Activated CD4-positive, alpha-beta memory T cell treated with anti-CD3 and anti-CD28 coated beads, Interleukin-2, amount 10 ng/mL, durations not matched to agents 7 days and 5 days (primary cell): ENCODE results near the gene MARCHF10. TPM values are rescaled to one million over a fixed set of nuclear protein-coding genes. Genes with fewer than 3 reads are reported as not detected.

Experiments
- CTCF ChIA-PET: fragments of 350-600 bp; sonication (Branson Sonifier 250); formaldehyde crosslinking; loops from one replicate; lab custom pipeline; 2021; ENCODE audit warnings: antibody characterized with exemption, inconsistent platforms; lab: Charles Lee
- POLR2A ChIA-PET: fragments of 350-600 bp; sonication (Branson Sonifier 250); formaldehyde crosslinking; loops from one replicate; lab custom pipeline; 2021; ENCODE audit warnings: antibody characterized with exemption; lab: Charles Lee
- DNase-seq: peaks from one replicate; pipeline ENCODE4 v3.0.0-alpha.2; 2020
- H3K27ac Mint-ChIP-seq: one replicate; pipeline ENCODE4 v1.8.0; 2021; ENCODE audit warnings: mild to moderate bottlenecking, mixed read lengths
- H3K27me3 Mint-ChIP-seq: one replicate; pipeline ENCODE4 v1.8.0; 2021; ENCODE audit warnings: mixed read lengths
- H3K36me3 Mint-ChIP-seq: one replicate; pipeline ENCODE4 v1.8.0; 2021; ENCODE audit warnings: low read depth, mixed read lengths
- H3K4me1 Mint-ChIP-seq: one replicate; pipeline ENCODE4 v1.8.0; 2021; ENCODE audit warnings: mixed read lengths
- H3K4me3 Mint-ChIP-seq: one replicate; pipeline ENCODE4 v1.8.0; 2021; ENCODE audit warnings: mild to moderate bottlenecking, mixed read lengths
- H3K9me3 Mint-ChIP-seq: one replicate; pipeline ENCODE4 v1.8.0; 2021; ENCODE audit warnings: mixed read lengths
- total RNA-seq, 2 experiments: library from RNA; stranded (reverse); gene quantifications; one replicate each; pipeline ENCODE4 v1.2.3, GENCODE V29; 2021

The MARCHF10 gene
- total RNA-seq, 2 experiments from 2014 or later = not detected

GRCh38 chr17:62808576-62808970 is 459 bp upstream of the MARCHF10 start:
- POLR2A ChIA-PET = no interaction called here
- Mint-ChIP-seq H3K27ac (no peak overlapping the region), H3K9me3 (no peaks in the 10 kb centered on the region), H3K4me1 (no peaks in the 10 kb centered on the region), H3K27me3 (peaks cover 42% of the 10 kb centered on the region), H3K36me3 (no peaks in the 10 kb centered on the region), H3K4me3 (no peak overlapping the region)
- DNase-seq = no peak
- CTCF ChIA-PET = interaction anchor here (0.6 kb wide), 1 partner anchor 153 kb away, joined by 3 read pairs; no protein-coding TSS in a partner anchor

- H3K9me3 Mint-ChIP-seq = no peaks in the 10 kb centered on the region
- DNase-seq = no peak
- H3K27ac Mint-ChIP-seq = no peak overlapping the region
- no peak overlapping the region for H3K4me3 Mint-ChIP-seq
- no peaks in the 10 kb centered on the region for H3K36me3 Mint-ChIP-seq
- no peaks in the 10 kb centered on the region for H3K4me1 Mint-ChIP-seq
- H3K27me3 Mint-ChIP-seq = peaks cover 36% of the 10 kb centered on the region
- ChIA-PET CTCF (no interaction called here), POLR2A (no interaction called here)
Observed at GRCh38 chr17:62805234-62805633, 2.9 kb downstream of the MARCHF10 start.

GRCh38 chr17:62804822-62805221 is 3.3 kb downstream of the MARCHF10 start:
- no peak overlapping the region for H3K4me3 Mint-ChIP-seq
- H3K9me3 Mint-ChIP-seq = no peaks in the 10 kb centered on the region
- H3K36me3 Mint-ChIP-seq = no peaks in the 10 kb centered on the region
- DNase-seq = no peak
- no peak overlapping the region for H3K27ac Mint-ChIP-seq
- ChIA-PET POLR2A (no interaction called here), CTCF (no interaction called here)
- no peaks in the 10 kb centered on the region for H3K4me1 Mint-ChIP-seq
- peaks cover 38% of the 10 kb centered on the region for H3K27me3 Mint-ChIP-seq

- H3K4me1 Mint-ChIP-seq = no peaks in the 10 kb centered on the region
- ChIA-PET CTCF (no interaction called here), POLR2A (no interaction called here)
- no peak overlapping the region for H3K27ac Mint-ChIP-seq
- no peak overlapping the region for H3K4me3 Mint-ChIP-seq
- no peaks in the 10 kb centered on the region for H3K9me3 Mint-ChIP-seq
- no peak for DNase-seq
- H3K27me3 Mint-ChIP-seq = peaks cover 34% of the 10 kb centered on the region
- H3K36me3 Mint-ChIP-seq = no peaks in the 10 kb centered on the region
Observed at GRCh38 chr17:62804025-62804424, 4.1 kb downstream of the MARCHF10 start.

- Mint-ChIP-seq H3K9me3 (no peaks in the 10 kb centered on the region), H3K27ac (no peak overlapping the region), H3K4me3 (no peak overlapping the region), H3K4me1 (no peaks in the 10 kb centered on the region), H3K27me3 (peaks cover 31% of the 10 kb centered on the region), H3K36me3 (no peaks in the 10 kb centered on the region)
- POLR2A ChIA-PET = no interaction called here
- no peak for DNase-seq
- CTCF ChIA-PET = no interaction called here
Observed at GRCh38 chr17:62802561-62803205, 5.4 kb downstream of the MARCHF10 start.

- ChIA-PET POLR2A (no interaction called here), CTCF (no interaction called here)
- no peak for DNase-seq
- Mint-ChIP-seq H3K4me1 (no peaks in the 10 kb centered on the region), H3K27ac (no peak overlapping the region), H3K9me3 (no peaks in the 10 kb centered on the region), H3K36me3 (no peaks in the 10 kb centered on the region), H3K27me3 (peaks cover 23% of the 10 kb centered on the region), H3K4me3 (no peak overlapping the region)
Observed at GRCh38 chr17:62801553-62802114, 6.5 kb downstream of the MARCHF10 start.

- POLR2A ChIA-PET = no interaction called here
- H3K9me3 Mint-ChIP-seq = no peaks in the 10 kb centered on the region
- H3K36me3 Mint-ChIP-seq = no peaks in the 10 kb centered on the region
- H3K27me3 Mint-ChIP-seq = peaks cover 16% of the 10 kb centered on the region
- CTCF ChIA-PET = no interaction called here
- H3K4me1 Mint-ChIP-seq = peaks cover 2% of the 10 kb centered on the region
- H3K27ac Mint-ChIP-seq = no peak overlapping the region
- no peak overlapping the region for H3K4me3 Mint-ChIP-seq
- DNase-seq = no peak
Observed at GRCh38 chr17:62800585-62800984, 7.5 kb downstream of the MARCHF10 start.

- DNase-seq = no peak
- Mint-ChIP-seq H3K27me3 (peaks cover 13% of the 10 kb centered on the region), H3K4me1 (peaks cover 14% of the 10 kb centered on the region), H3K36me3 (no peaks in the 10 kb centered on the region), H3K27ac (no peak overlapping the region), H3K9me3 (peaks cover 4% of the 10 kb centered on the region), H3K4me3 (no peak overlapping the region)
- ChIA-PET POLR2A (no interaction called here), CTCF (no interaction called here)
Observed at GRCh38 chr17:62797959-62798358, 10.2 kb downstream of the MARCHF10 start.

GRCh38 chr17:62796291-62796690 is 11.8 kb downstream of the MARCHF10 start:
- Mint-ChIP-seq H3K9me3 (peaks cover 4% of the 10 kb centered on the region), H3K27me3 (peaks cover 11% of the 10 kb centered on the region), H3K4me1 (peaks cover 14% of the 10 kb centered on the region), H3K27ac (no peak overlapping the region), H3K4me3 (no peak overlapping the region), H3K36me3 (no peaks in the 10 kb centered on the region)
- no peak for DNase-seq
- CTCF ChIA-PET = no interaction called here
- POLR2A ChIA-PET = no interaction called here

GRCh38 chr17:62794666-62794971 is 13.5 kb downstream of the MARCHF10 start:
- peaks cover 10% of the 10 kb centered on the region for H3K27me3 Mint-ChIP-seq
- peak overlapping the region; percentile 35 for H3K4me3 Mint-ChIP-seq
- no peaks in the 10 kb centered on the region for H3K36me3 Mint-ChIP-seq
- peak overlapping the region; percentile 3 for H3K27ac Mint-ChIP-seq
- H3K4me1 Mint-ChIP-seq = peaks cover 14% of the 10 kb centered on the region
- H3K9me3 Mint-ChIP-seq = peaks cover 4% of the 10 kb centered on the region
- no peak for DNase-seq
- CTCF ChIA-PET = no interaction called here
- POLR2A ChIA-PET = no interaction called here

- peak overlapping the region; percentile 35 for H3K4me3 Mint-ChIP-seq
- H3K36me3 Mint-ChIP-seq = no peaks in the 10 kb centered on the region
- peak overlapping the region; percentile 3 for H3K27ac Mint-ChIP-seq
- H3K4me1 Mint-ChIP-seq = peaks cover 14% of the 10 kb centered on the region
- DNase-seq = no peak
- ChIA-PET CTCF (no interaction called here), POLR2A (no interaction called here)
- H3K27me3 Mint-ChIP-seq = peaks cover 9% of the 10 kb centered on the region
- peaks cover 4% of the 10 kb centered on the region for H3K9me3 Mint-ChIP-seq
Observed at GRCh38 chr17:62793919-62794665, 14.0 kb downstream of the MARCHF10 start.

- peaks cover 14% of the 10 kb centered on the region for H3K4me1 Mint-ChIP-seq
- ChIA-PET CTCF (no interaction called here), POLR2A (no interaction called here)
- no peak overlapping the region for H3K4me3 Mint-ChIP-seq
- no peaks in the 10 kb centered on the region for H3K36me3 Mint-ChIP-seq
- H3K27me3 Mint-ChIP-seq = peaks cover 8% of the 10 kb centered on the region
- no peak overlapping the region for H3K27ac Mint-ChIP-seq
- no peak for DNase-seq
- peaks cover 4% of the 10 kb centered on the region for H3K9me3 Mint-ChIP-seq
Observed at GRCh38 chr17:62792447-62792800, 15.7 kb downstream of the MARCHF10 start.

- peaks cover 8% of the 10 kb centered on the region for H3K27me3 Mint-ChIP-seq
- ChIA-PET CTCF (no interaction called here), POLR2A (no interaction called here)
- no peak overlapping the region for H3K4me3 Mint-ChIP-seq
- peaks cover 4% of the 10 kb centered on the region for H3K9me3 Mint-ChIP-seq
- H3K4me1 Mint-ChIP-seq = peaks cover 14% of the 10 kb centered on the region
- no peaks in the 10 kb centered on the region for H3K36me3 Mint-ChIP-seq
- DNase-seq = no peak
- H3K27ac Mint-ChIP-seq = no peak overlapping the region
Observed at GRCh38 chr17:62791767-62792446, 16.2 kb downstream of the MARCHF10 start.
